ENCODE measurements around the gene ADAMTS13. TPM values are rescaled to one million over a fixed set of nuclear protein-coding genes. Genes with fewer than 3 reads are reported as not detected.

The ADAMTS13 gene
- total and polyA plus RNA-seq, 2 donors (not counting 3 experiments of a cell fraction or from before 2014, with no cell fraction given) = 1.5 to 2.5 TPM

DNA sequence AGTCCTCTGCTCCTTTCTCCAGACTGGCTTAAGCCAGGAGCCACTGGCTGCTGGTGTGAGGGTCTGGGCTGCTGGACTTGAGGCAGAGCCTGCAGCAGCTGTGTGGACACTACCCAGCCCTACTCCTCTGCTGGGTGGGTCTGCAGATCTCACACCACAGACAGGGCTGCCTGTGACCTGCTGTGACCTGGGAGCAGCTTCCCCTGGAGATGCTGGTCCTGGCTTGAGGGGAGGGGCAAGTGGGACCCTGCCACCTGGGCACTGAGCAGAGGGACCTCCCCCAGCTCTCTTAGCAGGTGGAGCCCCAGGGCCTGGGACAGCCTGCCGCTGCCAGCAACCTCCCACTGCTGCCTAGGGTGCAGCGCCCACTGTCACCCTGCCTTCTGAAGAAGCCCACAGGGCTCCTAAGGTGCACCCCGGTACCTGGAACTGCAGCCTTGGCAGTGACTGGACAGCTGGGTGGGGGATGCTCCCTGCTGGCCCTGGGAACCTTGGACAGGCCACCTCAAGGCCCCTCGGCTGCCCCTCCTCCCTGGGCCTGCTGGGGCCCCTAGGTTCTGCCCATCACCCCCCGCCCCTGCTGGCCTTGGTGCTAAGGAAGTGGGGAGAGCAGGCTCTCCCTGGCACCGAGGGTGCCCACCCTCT, 46.7 kb downstream of the ADAMTS13 start:
- Histone ChIP-seq H3K9me3 (replicated peaks; ENCODE audit: control insufficient read depth, insufficient read depth, low read length) (no peaks in the 10 kb centered on the region), H3K27ac (ENCODE audit: insufficient read depth, low read depth, low read length) (no peak overlapping the region)
- POLR2A ChIA-PET = no interaction called here

DNA sequence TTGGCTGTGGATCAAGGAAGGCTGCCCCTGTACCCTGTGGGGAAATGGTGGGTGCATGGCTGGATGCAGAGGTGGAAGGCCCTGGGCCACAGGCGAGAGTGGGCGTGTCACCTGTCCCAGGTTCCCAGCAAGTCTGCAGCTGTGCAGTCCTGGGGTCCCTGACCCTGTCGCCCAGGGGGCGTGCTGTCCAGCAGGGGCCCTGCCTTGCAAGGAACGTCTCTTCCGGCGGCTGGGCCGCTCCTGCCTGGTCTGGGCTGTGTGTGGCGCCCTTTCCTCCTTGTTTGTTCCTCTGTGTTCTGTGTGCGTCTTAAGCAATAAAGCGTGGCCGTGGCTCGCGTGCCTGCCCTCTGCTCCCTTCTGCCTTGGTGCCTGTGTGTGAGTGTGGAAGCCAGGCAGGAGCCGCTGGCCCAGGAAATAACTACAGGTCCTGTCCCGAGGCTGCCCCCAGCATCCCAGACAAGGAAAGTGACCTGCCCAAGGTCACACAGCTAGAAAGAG, 48.3 kb downstream of the ADAMTS13 start:
- Histone ChIP-seq H3K9me1 (replicated peaks; ENCODE audit: control insufficient read depth, extremely low read depth, insufficient read depth, low read length) (no peaks in the 10 kb centered on the region), H3K4me3 (replicated peaks in 1 of 3; ENCODE audit: insufficient read depth in 1 of 3, low read depth in 1 of 3, low read length in 3 of 3) (no peak overlapping the region), H3K9me3 (replicated peaks; ENCODE audit: control insufficient read depth, insufficient read depth, low read length) (no peaks in the 10 kb centered on the region), H3K4me1 (ENCODE audit: control insufficient read depth, extremely low read depth, insufficient read depth, low read length) (no peaks in the 10 kb centered on the region), H3K36me3 (ENCODE audit: control insufficient read depth in 2 of 2, extremely low read depth in 1 of 2, insufficient read depth in 2 of 2, low read length in 2 of 2) (peaks cover 0 to 25% of the 10 kb centered on the region in 2 experiments), H3K79me2 (ENCODE audit: control insufficient read depth, insufficient read depth, low read length) (no peaks in the 10 kb centered on the region), H3K9ac (replicated peaks; ENCODE audit: extremely low read depth, insufficient read depth, low read length) (no peak overlapping the region), H3K4me2 (ENCODE audit: insufficient read depth, low read length) (no peak overlapping the region), H3K27me3 (ENCODE audit: control insufficient read depth in 2 of 2, insufficient read depth in 2 of 2, low read length in 2 of 2) (no peaks in the 10 kb centered on the region), H3K27ac (ENCODE audit: insufficient read depth, low read depth, low read length) (no peak overlapping the region), H2AFZ (ENCODE audit: low read depth, low read length) (no peak overlapping the region), H4K20me1 (replicated peaks; ENCODE audit: control insufficient read depth, extremely low read depth, insufficient read depth, low read length) (no peaks in the 10 kb centered on the region)
- CTCF ChIA-PET = interaction anchor here (1.2 kb wide), 1 partner anchor 11 kb away, joined by 4 read pairs; no protein-coding TSS in a partner anchor
- DNase-seq (ENCODE audit: low read depth, low spot score) (no peak), FAIRE-seq (no peak)
- intact Hi-C loops (cut with micrococcal nuclease) (no loop called here), dilution Hi-C loops (cut with MboI; ENCODE audit: extremely low pct_ligation_motif_present, low sequenced_read_pairs) (no loop called here)
- POLR2A ChIA-PET = no interaction called here
- BruUV-seq (replicated peaks) = no TSS peak
- TF ChIP-seq EZH2 (IDR thresholded peaks at IDR 0.05; ENCODE audit: borderline replicate concordance, low read depth, low read length, severe bottlenecking) (no peak), POLR2A (IDR thresholded peaks at IDR 0.05; ENCODE audit: low read depth, low read length) (peak; percentile 46), GATA2 (IDR thresholded peaks at IDR 0.05; ENCODE audit: insufficient read depth, insufficient read length, low read depth, low read length) (no peak)

More for the DNA sequence above, 46.7 kb downstream of the ADAMTS13 start:
- Histone ChIP-seq H2AFZ (ENCODE audit: low read depth, low read length) (no peak overlapping the region), H3K27me3 (ENCODE audit: control insufficient read depth in 2 of 2, insufficient read depth in 2 of 2, low read length in 2 of 2) (no peaks in the 10 kb centered on the region), H3K9ac (replicated peaks; ENCODE audit: extremely low read depth, insufficient read depth, low read length) (no peak overlapping the region), H4K20me1 (replicated peaks; ENCODE audit: control insufficient read depth, extremely low read depth, insufficient read depth, low read length) (no peaks in the 10 kb centered on the region), H3K4me1 (ENCODE audit: control insufficient read depth, extremely low read depth, insufficient read depth, low read length) (no peaks in the 10 kb centered on the region), H3K4me3 (replicated peaks in 1 of 3; ENCODE audit: insufficient read depth in 1 of 3, low read depth in 1 of 3, low read length in 3 of 3) (no peak overlapping the region), H3K4me2 (ENCODE audit: insufficient read depth, low read length) (no peak overlapping the region), H3K36me3 (ENCODE audit: control insufficient read depth in 2 of 2, extremely low read depth in 1 of 2, insufficient read depth in 2 of 2, low read length in 2 of 2) (peaks cover 0 to 16% of the 10 kb centered on the region in 2 experiments), H3K9me1 (replicated peaks; ENCODE audit: control insufficient read depth, extremely low read depth, insufficient read depth, low read length) (no peaks in the 10 kb centered on the region), H3K79me2 (ENCODE audit: control insufficient read depth, insufficient read depth, low read length) (no peaks in the 10 kb centered on the region)
- TF ChIP-seq POLR2A (IDR thresholded peaks at IDR 0.05; ENCODE audit: low read depth, low read length) (peak; percentile 1), POLR2AphosphoS5 (IDR thresholded peaks at IDR 0.05; ENCODE audit: insufficient read depth, low read depth, low read length) (no peak)
- TF ChIP-seq, protein P1, sequence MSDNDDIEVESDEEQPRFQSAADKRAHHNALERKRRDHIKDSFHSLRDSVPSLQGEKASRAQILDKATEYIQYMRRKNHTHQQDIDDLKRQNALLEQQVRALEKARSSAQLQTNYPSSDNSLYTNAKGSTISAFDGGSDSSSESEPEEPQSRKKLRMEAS (IDR thresholded peaks at IDR 0.05; ENCODE audit: insufficient read depth, insufficient read length) = no peak
- FAIRE-seq (no peak), DNase-seq (ENCODE audit: low read depth, low spot score) (no peak)
- CTCF ChIA-PET = interaction anchor here (1.2 kb wide), 2 partner anchors 9 to 13 kb away, joined by 3 to 4 read pairs; no protein-coding TSS in a partner anchor
- dilution Hi-C loops (cut with MboI; ENCODE audit: extremely low pct_ligation_motif_present, low sequenced_read_pairs) (no loop called here), intact Hi-C loops (cut with micrococcal nuclease) (no loop called here)
- no TSS peak for BruUV-seq (replicated peaks)

All from endothelial cell of umbilical vein (primary cell).